NCI-H2107 (cell line): ENCODE results near the gene NARF.

Experiments
- DNase-seq: peaks from one replicate; lab custom pipeline; 2025; lab: John Stamatoyannopoulos, UW

The NARF gene

DNA sequence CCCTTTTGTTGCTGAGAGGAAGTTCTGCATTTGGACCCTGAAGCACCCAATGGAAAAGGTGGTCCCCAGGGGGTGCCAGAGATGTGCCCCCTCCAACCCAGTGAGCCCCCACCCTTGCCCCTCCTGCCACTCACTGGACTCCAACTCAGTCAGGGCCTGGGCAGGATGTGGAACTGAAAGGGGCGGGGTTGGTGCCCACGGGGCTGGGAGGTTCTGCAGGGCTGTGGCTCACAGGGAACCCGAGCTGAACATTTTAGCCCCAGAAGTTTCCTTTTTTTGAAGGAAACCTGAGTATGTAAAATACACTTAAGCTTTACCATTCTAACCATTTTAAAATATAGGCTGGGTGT is 24.4 kb upstream of the NARF start:
- no peak for DNase-seq

DNA sequence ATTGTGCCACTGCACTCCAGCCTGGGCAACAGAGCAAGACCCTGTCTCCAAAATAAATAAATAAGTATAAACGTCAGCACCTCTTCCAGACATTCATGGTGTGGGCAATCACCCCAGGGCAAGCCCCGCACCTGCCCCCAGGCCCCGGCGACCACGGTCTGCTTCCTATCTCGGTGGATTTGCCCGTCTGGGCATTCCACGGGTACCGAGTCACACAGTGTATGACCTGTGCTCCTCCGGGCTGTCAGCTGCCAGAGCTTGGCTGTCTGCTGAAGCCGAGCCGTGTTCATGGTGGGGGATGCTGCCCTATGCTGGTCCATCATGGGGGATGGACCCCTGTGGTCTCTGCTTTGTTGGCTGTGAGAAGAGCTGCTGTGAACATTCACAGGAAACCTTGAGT is 23.4 kb upstream of the NARF start:
- no peak for DNase-seq

DNA sequence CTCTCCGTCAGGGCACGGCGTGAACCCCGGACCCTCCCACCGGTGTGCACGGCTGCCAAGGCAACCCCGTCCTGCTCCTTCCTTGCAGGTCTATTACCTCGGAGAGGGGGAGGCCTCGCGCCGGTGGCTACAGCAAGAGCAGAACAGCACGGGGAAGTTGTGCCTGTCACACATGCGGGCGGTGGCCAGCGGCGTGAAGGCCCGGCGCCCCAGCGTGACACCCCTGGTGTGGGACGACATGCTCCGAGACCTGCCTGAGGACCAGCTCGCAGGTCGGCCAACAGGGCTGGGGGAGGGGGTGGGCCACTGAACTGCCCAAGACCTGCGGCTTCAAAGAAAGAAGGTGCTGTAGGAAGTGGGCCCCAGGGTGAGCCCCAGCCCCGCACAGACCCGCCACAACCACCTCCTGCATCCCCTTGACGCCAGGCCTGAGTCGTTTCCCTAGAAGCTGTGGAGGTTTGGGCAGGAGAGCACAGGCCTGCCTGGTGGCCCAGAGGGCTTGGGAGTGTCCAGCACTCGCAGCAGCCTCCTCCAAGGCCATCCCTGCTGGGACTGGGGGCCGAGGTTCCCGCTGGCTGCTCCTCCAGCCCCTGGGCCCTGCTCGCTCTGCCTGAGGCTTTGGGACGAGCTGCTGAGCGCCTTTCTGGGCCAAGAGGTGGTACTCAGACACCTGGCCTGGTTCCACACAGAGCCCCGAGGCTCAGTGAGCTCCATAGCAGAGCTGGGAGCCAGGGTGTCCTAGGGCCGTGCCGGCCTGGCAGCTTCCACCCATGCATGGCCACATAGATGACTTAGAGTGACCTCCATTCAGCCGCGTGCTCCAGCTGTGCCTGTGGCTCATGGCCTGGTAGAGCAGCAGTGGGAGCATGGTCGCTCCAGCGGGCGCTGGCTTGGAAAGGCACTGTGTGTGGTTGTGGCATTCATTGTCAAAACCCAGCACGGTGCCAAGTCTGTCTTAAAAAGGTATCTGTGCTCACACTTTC is 22.6 kb upstream of the NARF start:
- DNase-seq: no peak

DNA sequence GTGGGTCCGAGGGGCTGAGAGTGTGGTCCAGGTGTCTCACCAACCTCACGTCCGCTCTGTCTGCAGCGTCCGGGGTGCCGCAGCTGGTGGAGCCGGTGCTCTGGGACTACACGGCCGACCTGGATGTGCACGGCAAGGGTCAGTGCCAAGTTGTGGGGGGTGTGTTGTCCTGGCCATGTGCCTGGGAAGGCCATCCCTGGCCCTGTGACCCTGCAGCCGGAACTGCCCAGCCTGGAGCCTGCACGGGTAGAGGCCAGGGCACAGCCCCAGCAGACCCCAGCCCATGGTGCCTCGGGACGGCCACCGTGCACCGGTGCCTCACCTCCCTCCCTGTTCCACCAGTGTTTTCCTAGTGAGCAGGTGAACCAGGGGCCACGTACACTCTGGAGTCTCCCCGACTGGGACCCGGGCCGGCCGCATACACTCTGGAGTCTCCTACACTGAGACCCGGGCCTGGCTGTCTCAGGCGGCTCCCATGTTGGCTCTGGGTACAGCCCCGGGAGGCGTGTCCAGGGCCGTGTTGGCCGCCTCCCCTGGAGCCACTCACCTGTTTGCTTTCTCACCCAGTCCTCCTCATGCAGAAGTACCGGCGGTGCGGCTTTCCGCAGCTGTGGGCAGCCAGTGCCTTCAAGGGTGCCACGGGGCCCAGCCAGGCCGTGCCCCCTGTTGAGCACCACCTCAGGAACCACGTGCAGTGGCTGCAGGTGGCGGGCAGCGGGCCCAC is 21.8 kb upstream of the NARF start:
- no peak for DNase-seq

DNA sequence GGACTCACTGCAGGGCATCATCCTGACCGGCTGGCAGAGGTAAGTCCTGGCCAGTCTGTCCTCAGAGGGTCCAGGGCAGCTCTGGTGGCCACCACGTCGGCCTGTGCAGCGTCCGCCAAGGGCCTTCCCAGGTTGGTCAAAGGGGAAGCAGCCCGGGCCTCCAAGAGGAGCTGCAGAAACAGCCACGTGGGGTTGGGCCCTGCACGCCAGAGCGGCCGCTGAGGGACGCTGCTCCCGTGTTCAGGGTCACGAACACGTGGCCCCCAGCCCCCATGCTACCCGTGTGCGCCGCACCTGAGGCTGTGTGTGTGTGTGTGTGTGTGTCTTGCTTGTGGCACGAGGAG is 21.2 kb upstream of the NARF start:
- no peak for DNase-seq

DNA sequence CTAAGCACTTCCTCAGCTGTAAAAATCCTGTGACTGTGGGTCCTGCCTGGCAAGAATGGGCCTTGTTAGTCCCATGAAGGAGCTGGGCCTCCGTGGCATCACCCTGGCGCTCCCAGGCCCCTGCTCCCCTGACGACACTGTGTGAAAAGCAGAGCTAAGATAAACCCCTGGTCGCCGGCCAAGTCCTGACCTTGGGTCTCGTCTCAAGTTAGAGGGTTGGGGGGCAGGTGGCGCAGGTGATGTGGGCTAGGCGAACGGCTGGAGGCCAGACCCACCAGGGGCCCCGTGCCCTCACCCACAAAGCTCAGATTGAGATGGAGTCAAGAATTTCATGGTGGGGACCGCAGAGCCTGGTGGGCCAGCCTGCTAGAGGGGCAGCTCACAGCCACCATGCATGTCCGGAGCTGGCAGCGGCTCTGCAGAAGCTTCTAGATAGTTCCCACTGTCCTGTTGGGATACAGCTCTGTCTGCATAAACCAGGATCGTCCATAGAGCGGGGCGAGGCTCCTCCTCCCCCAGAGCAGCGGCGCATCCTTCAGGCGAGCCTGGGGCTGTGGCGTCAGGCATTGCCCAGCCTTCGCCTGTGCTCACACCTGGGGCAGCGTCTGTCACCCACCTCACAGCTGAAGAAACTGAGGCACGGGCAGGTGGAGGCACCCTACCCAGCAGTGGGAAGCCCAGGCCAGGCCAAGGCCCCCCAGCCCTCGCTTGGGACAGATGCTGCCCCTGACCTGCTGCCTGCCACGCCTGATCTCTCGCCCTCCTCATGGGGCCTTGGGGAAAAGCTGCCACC is 19.9 kb upstream of the NARF start:
- DNase-seq: no peak

DNA sequence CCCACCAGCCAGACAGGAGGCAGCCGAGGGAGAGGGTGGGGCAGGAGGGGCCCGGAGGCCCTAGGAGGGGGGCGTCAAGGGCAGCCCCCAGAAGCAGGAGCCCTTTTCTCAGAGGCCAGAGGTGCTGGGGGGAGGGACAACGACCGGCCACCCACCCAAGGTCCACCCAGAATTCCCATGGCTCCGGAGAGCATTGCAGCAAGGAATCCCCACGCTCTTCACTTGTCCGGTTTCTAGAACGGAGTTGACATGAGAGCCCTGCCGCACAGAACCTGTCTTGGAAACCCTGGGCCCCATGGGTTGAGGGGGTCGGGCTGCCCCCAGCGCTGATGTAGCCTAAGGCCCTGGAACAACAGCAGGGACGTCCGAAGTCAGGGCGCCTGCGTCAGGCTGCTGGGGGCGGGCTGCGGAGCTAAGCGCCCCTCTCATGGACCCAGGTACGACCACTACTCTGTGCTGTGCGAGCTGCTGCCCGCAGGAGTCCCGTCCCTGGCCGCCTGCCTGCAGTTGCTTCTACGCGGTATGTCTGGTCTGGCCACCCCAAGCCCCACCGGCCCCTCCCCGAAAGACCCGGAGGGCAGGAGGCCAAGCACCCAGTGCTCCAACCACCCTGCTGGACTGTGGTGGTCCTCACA is 19.2 kb upstream of the NARF start:
- no peak for DNase-seq

DNA sequence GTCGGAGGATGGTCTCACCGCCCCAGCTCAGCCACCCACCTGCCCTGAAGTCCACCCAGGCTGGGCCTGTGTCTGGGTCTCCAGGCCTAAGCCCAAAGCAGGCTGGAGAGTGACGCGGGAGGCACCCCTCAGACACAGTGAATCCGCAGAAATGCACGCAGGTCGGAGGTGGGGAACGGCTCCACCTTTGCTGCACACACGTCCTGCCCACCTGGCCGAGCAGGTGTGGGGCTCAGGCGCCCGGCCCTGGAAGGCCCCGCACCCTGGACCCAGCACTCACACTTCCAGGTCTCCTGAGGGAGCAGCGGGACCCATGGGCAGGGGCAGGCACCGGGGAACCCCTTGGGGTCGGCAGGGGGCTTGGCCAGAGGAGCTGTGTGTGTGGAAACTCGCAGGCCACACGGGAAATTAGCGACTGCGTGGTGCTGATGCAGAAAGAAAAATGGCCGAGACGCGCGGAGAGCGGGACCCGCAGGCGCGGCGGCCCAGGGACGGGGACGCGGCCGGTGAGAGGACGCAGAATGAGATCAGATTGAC is 18.6 kb upstream of the NARF start:
- DNase-seq: no peak

DNA sequence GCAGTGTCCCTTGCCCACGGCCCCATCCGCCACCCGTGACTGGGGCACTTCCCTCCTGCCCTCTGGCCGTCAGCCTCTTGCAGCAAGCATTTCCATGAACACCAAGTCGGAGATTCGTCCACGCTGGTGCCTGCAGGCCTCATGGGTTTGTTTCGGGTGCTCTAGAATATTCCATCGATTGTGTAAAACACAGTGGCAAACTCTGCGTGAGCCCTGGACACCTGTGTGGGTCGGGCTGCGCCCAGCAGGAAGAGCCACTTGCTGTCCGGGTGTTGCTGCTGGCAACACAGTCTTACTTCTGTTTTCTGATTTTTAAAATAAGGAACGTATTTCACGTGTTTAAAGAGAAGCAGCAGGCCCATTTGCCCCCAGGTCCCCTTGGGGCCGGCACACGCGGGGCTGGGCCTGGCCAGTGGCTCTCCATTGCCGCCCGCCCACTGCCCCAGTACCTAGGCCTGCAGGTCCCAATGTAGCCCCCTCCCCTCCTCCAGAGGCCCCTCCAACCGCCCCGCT is 18.0 kb upstream of the NARF start:
- no peak for DNase-seq

DNA sequence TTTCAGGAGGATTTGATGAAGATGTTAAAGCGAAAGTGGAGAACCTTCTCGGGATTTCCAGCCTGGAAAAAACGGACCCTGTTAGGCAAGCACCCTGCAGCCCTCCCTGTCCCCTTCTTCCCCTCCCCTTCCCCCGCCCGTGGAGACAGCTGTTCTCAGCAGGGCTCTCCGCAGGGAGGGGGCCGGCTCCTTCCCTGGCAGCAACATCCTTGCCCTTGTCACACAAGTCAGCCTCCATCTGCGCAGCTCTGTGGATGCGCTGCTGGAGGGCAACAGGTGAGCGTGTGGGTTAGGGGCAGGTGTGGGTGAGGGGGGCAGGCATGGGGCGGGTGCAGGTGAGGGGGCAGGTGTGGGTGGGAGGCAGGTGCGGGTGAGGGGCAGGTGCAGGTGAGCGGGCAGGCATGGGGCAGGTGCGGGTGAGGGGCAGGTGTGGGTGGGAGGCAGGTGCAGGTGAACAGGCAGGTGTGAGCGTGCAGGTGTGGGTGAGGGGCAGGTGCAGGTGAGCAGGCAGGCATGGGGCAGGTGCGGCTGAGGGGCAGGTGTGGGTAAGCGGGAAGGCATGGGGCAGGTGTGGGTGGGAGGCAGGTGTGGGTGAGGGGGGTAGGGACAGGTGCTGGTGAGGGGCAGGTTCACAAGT is 17.4 kb upstream of the NARF start:
- no peak for DNase-seq

DNA sequence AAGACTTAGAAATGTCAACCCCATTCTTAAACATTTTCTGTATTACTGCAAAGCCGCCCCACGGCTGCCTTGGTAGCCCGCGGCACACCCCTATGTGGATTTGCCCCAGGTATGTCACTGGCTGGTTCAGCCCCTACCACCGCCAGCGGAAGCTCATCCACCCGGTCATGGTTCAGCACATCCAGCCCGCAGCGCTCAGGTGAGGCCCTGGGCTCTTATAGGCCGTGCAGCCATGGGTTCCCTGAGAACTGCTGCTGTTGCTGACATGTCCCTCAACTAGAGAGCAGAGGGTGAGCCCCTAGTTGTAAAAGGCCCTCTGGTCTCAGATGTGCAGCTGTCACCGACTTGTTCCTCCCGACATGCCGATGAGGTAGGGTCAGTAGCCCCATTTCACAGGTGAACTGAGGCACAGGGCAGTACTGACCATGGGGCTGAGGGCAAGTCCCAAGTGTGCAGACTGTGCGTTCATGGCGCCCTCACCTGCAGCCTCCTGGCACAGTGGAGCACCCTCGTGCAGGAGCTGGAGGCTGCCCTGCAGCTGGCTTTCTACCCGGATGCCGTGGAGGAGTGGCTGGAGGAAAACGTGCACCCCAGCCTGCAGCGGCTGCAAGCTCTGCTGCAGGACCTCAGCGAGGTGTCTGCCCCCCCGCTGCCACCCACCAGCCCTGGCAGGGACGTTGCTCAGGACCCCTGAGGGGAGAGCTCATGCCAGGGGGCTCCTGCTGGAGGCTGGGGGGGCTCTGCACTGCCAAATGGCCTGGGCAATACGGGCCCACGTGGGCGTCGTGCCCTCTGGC is 16.7 kb upstream of the NARF start:
- no peak for DNase-seq

DNA sequence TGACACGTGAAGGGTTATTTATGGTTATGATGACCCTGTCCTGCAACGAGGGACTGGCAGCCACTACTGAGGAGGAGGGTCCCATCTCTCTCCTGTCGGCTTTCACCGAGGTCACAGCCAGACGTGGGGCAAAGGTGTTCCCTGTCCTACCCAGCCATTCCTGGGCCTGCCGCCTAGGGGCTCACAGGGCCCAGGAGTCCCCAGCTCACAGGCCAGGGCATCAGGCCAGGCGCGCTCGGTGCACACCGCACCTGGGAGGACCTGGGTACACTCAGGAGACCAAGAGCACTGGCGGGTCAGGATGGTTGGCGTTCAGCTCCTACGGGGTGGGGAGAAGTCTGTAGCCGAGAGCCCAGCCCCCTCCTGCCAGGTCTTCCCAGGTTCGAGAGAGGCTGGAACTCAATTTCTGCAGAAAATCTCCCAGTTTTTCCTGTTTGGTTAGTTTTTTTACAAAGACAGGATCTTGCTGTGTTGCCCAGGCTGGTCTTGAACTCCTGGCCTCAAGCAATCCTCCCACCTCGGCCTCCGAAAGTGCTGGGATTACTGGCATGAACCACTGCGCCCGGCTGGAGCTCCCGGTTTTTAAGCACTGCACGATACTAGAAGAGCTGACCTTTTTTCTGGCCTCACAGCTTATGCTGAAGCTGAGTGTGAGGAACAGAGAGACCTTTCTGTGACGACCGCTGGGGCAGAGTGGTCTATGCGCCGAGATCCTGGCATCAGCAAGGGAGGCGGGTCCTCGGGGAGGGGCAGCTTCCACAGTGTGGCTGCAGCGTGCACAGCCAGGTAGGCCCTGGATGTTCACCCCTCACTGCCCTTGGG is 15.7 kb upstream of the NARF start:
- no peak for DNase-seq

DNA sequence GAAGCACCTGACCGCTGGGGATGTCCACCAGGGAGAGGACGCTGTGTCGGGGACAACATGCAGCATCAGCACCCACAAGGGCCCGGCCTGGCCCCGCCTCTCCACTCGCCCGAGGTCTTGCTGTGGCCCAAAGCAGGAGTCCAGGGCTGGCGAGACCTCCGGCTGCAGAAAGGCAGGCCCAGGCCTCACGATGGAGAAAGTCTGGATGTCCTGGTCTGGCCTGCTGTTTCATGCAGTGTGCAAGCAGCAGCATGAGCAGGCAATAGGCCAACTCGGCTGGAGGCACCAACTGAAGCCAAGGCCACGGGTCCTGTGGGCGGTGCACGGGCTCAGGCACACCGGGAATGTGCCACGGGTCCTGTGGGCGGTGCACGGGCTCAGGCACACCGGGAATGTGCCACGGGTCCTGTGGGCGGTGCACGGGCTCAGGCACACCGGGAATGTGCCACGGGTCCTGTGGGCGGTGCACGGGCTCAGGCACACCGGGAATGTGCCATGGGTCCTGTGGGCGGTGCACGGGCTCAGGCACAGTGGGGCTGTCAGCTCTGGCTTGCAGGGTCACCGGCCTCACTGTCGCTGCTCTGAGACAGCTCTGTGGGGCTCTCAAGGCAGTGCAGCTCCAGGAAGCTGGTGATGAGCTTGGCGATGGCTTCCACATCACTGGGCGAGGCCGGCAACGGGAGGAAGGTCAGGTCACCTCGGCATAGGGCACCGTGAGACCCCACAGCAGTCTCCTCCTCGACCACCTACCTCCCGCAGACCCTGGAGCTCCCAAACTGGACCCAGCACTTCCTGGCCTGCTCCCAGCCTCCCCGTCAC is 14.9 kb upstream of the NARF start:
- DNase-seq: no peak

DNA sequence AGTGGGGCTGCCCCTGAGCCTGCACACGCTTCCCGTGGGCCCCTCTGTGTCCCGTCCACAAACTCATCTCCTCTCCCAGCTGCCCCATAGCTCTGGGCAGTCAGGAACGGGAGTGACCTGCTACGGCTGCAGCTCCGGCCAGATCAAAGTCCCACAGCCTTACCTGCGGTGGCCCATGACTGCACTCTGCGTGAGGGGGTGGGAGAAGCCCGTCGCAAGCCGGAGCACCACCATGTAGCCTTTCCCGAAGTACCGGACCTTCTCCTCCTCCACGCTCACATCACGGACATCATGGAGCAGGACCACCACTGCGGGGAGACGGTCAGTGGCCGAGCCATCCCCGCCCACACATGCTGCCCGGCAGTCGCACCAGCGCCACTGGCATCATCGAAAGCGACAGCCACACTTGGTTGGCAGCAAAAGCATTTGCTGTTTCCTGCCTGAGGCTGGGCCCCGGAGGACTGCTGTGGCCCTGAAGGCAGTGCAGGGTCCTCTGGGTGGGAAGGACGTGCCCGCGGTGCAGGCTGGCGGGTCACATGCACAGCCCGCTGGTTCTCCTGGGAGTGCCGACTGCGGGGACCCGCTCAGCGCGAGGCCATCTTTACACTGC is 14.2 kb upstream of the NARF start:
- DNase-seq: no peak

DNA sequence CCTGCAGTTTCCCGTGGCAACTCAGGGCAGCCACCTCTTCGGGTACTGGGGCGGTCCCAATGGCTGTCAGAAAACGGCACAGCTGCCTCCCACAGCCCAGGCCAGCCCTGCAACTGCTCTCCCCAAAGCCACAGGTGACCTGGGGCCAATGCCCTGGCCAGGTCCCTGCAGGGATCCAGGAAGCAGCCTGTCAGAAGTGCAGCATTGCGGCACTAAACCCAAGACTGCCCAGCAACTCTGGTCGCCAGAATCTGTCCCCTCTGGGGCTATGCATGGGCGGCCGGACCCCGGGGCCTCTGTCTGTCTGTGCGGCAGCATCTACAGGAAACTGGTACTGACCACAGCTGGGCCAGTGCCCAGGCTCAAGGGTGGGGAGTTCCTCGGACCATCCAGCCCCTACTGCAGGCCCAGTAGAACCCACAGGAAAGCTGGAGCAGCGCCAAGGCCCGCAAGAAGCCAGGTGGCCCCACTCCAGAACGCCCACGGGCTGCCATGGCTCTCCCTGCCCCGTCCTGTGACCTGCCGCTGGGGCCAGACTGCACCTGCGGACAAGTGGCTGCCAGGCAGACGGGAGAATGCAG is 13.5 kb upstream of the NARF start:
- DNase-seq: no peak

DNA sequence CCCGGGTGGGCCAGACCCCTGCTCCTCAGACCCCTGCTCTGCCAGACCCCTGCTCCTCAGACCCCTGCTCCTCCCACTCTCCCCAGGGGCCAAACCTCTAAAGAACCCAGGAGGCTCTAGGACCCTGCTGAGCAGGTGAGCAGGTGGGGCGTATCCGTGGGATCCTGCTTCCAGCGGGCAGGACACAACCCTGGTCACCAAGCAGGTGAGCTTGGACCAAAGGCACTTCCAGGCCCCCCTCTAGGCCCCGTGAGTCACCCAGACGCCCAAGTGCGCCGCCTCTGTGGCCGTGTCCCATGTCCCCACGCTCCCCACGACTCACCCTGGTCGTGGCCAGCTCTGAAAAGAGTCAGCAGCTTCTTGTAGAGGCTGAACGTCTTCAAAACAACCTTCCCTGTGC is 13.0 kb upstream of the NARF start:
- DNase-seq: no peak

DNA sequence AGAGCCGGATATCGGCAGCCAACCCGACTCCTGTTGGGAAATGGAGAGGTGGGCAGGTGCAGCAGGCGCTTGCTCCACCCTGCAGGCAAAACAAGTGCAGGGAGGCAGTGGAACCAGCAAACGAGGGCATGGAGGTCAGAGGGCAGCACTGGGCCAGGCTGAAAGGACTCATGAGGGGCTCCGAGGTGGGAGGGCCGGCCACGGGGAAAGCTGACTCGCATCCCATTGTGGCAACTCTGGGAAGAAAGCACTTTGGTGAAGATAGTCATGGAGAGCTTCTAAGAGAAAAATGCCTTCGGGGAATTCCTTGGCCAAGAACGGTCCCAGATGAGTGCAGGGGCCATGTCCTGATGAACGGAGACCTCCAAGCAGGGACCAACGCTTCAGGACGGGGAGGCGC is 12.4 kb upstream of the NARF start:
- no peak for DNase-seq

DNA sequence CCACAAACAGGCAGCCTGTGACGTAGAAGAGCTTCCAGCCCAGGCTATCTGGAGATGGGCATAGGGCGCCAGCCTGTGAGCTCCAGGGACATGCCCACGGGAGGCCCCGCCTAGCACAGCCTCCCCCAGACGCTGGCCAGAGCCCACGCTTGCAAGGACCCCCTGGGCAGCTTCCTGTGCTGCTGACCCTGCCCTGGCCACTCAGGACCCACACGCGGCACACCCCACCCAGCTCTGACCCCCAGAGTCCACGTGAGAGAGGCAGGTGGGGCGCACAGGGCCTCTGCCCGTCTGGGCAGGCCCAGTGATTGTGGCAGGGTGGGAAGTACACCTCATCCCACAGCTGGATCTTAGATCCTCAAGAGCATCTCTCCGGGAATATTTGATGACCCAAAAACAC is 11.9 kb upstream of the NARF start:
- no peak for DNase-seq
